Keratinocyte (primary cell): Measurements from ENCODE around the gene HGFAC.

Experiments
- CTCF ChIP-seq, 3 experiments: IDR thresholded peaks in 1 of 3; conservative IDR thresholded peaks in 1 of 3; optimal IDR thresholded peaks in 1 of 3; 2 replicates in 2 of 3; 3 replicates in 1 of 3; pipeline versions ENCODE3 to v1.5.1; 2011; ENCODE audit warnings: low read length in 3 of 3, mild to moderate bottlenecking in 3 of 3, moderate library complexity in 2 of 3, control low read depth in 1 of 3, inconsistent platforms in 1 of 3; ENCODE audit not compliant: insufficient read depth in 2 of 3; ENCODE audit errors: extremely low read depth in 1 of 3
- EZH2 ChIP-seq: IDR thresholded peaks from one replicate; pipeline ENCODE4 v1.6.1; 2012; ENCODE audit warnings: inconsistent platforms, mild to moderate bottlenecking, low read length, moderate library complexity

DNA sequence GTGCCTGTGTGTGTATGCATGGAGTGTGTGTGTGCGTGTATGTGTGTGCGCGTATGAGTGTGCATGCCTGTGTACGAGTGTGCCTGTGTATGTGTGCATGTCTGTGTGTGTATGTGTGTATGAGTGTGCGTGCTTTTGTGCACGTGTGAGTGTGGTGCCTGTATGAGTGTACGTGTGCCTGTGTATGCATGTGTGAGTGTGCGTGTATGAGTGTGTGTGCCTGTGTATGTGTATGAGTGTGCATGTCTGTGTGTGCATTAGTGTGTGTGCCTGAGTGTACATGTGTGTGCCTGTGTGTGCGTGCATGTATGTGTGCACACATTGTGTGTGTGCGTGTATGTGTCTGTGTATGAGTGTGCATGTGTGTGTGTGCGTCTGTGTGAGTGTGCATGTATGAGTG, 27.0 kb downstream of the HGFAC start:
- TF ChIP-seq EZH2 (no peak), CTCF (optimal IDR thresholded peaks at IDR 0.05 in 1 of 3, IDR thresholded peaks at IDR 0.05 in 1 of 3, conservative IDR thresholded peaks at IDR 0.05 in 1 of 3; ENCODE audit: extremely low read depth in 1 of 3, insufficient read depth in 2 of 3, low read length in 3 of 3) (no peak)
